Esophagus (tissue), 2 donors: ENCODE data around the gene TRIM9. TPM values are rescaled to one million over a fixed set of nuclear protein-coding genes. Genes with fewer than 3 reads are reported as not detected.

Experiments used
- H3K27ac ChIP-seq, 2 donors: one replicate each; pipeline ENCODE4 v1.5.1; 2013; ENCODE audit warnings: low read depth in 2 of 2, mild to moderate bottlenecking in 2 of 2, inconsistent platforms in 1 of 2, low read length in 1 of 2, moderate library complexity in 1 of 2
- H3K27me3 ChIP-seq, 2 donors: one replicate each; pipeline ENCODE4 v1.6.1; 2013; ENCODE audit warnings: low read length in 2 of 2, control low read depth in 1 of 2, mild to moderate bottlenecking in 1 of 2; ENCODE audit not compliant: insufficient read depth in 2 of 2, control insufficient read depth in 1 of 2
- H3K36me3 ChIP-seq, 2 donors: one replicate each; pipeline ENCODE4 v1.6.1; 2013; ENCODE audit warnings: low read length in 1 of 2; ENCODE audit not compliant: control insufficient read depth in 2 of 2, insufficient read depth in 2 of 2
- H3K4me1 ChIP-seq, 2 donors: one replicate each; pipeline ENCODE4 v1.6.1; 2013; ENCODE audit warnings: low read length in 1 of 2; ENCODE audit not compliant: control insufficient read depth in 2 of 2, insufficient read depth in 2 of 2
- H3K4me3 ChIP-seq, 2 donors: one replicate each; pipeline ENCODE4 v1.5.1; 2013; ENCODE audit warnings: low read length in 2 of 2, mild to moderate bottlenecking in 2 of 2, low read depth in 1 of 2, moderate library complexity in 1 of 2
- H3K9me3 ChIP-seq, 2 donors: one replicate each; pipeline ENCODE4 v1.6.1; 2013; ENCODE audit warnings: mild to moderate bottlenecking in 2 of 2, low read depth in 1 of 2, low read length in 1 of 2, moderate library complexity in 1 of 2; ENCODE audit not compliant: control insufficient read depth in 2 of 2, insufficient read depth in 1 of 2
- WGBS, 2 donors: extraction: QIAGEN DNeasy Blood & Tissue Kit; methylation state at CpG; one replicate each; pipeline ENCODE4 v1.1.7; 2013; 5-methylcytosine and 5-hydroxymethylcytosine counted together
- polyA plus RNA-seq, 2 donors: library from polyadenylated mRNA; stranded (reverse); fragments of 200-250 nt; gene quantifications; one replicate each; pipeline ENCODE4 v1.2.3, GENCODE V29; 2013
- donor health status: healthy with polysubstance abuse.
- donor health status: Bipolar disorder and iron deficiency.

The TRIM9 gene
- polyA plus RNA-seq, 2 donors: 0.06 to 0.11 TPM

GRCh38 chr14:51082349-51082748, 12.6 kb downstream of the TRIM9 start:
- Histone ChIP-seq H3K9me3 (no peaks in the 10 kb centered on the region), H3K4me3 (no peak overlapping the region), H3K27ac (no peak overlapping the region), H3K36me3 (no peaks in the 10 kb centered on the region), H3K4me1 (no peaks in the 10 kb centered on the region), H3K27me3 (no peaks in the 10 kb centered on the region)
- WGBS, 2 donors: 81 to 89% methylated on average over 1 of the region's 1 CpG

GRCh38 chr14:51081712-51082111, 13.2 kb downstream of the TRIM9 start:
- 75 to 76% methylated on average over 3 of the region's 3 CpGs for WGBS, 2 donors
- H3K36me3 ChIP-seq: no peaks in the 10 kb centered on the region
- H3K27ac ChIP-seq: no peak overlapping the region
- no peaks in the 10 kb centered on the region for H3K27me3 ChIP-seq
- H3K9me3 ChIP-seq: no peaks in the 10 kb centered on the region
- H3K4me1 ChIP-seq: no peaks in the 10 kb centered on the region
- H3K4me3 ChIP-seq: no peak overlapping the region

GRCh38 chr14:51081209-51081608, 13.7 kb downstream of the TRIM9 start:
- Histone ChIP-seq H3K36me3 (no peaks in the 10 kb centered on the region), H3K27me3 (no peaks in the 10 kb centered on the region), H3K4me3 (no peak overlapping the region), H3K9me3 (no peaks in the 10 kb centered on the region), H3K4me1 (no peaks in the 10 kb centered on the region), H3K27ac (no peak overlapping the region)
- WGBS, 2 donors: 88 to 89% methylated on average over 4 of the region's 4 CpGs

- no peaks in the 10 kb centered on the region for H3K36me3 ChIP-seq
- no peak overlapping the region for H3K27ac ChIP-seq
- 47 to 62% methylated on average over 3 of the region's 3 CpGs for WGBS, 2 donors
- H3K4me3 ChIP-seq: no peak overlapping the region
- H3K27me3 ChIP-seq: no peaks in the 10 kb centered on the region
- H3K9me3 ChIP-seq: no peaks in the 10 kb centered on the region
- H3K4me1 ChIP-seq: no peaks in the 10 kb centered on the region
These were observed 14.3 kb downstream of the TRIM9 start for GRCh38 chr14:51080645-51081044.

GRCh38 chr14:51079489-51079888, 15.4 kb downstream of the TRIM9 start:
- no peaks in the 10 kb centered on the region for H3K27me3 ChIP-seq
- H3K9me3 ChIP-seq: no peaks in the 10 kb centered on the region
- no peak overlapping the region for H3K4me3 ChIP-seq
- WGBS, 2 donors: 25 to 36% methylated on average over 1 of the region's 1 CpG
- H3K4me1 ChIP-seq: no peaks in the 10 kb centered on the region
- no peaks in the 10 kb centered on the region for H3K36me3 ChIP-seq
- H3K27ac ChIP-seq: no peak overlapping the region

GRCh38 chr14:51079085-51079484, 15.8 kb downstream of the TRIM9 start:
- 46 to 51% methylated on average over 1 of the region's 1 CpG for WGBS, 2 donors
- H3K4me1 ChIP-seq: no peaks in the 10 kb centered on the region

GRCh38 chr14:51074701-51075385, 20.1 kb downstream of the TRIM9 start:
- no peak overlapping the region for H3K27ac ChIP-seq
- no peaks in the 10 kb centered on the region for H3K27me3 ChIP-seq
- no peak overlapping the region for H3K4me3 ChIP-seq
- WGBS, 2 donors: 95 to 97% methylated on average over 8 of the region's 8 CpGs
- no peaks in the 10 kb centered on the region for H3K9me3 ChIP-seq
- no peaks in the 10 kb centered on the region for H3K36me3 ChIP-seq
- H3K4me1 ChIP-seq: no peaks in the 10 kb centered on the region

More at GRCh38 chr14:51079085-51079484, 15.8 kb downstream of the TRIM9 start:
- H3K27ac ChIP-seq: no peak overlapping the region
- no peaks in the 10 kb centered on the region for H3K36me3 ChIP-seq
- no peak overlapping the region for H3K4me3 ChIP-seq
- no peaks in the 10 kb centered on the region for H3K9me3 ChIP-seq
- H3K27me3 ChIP-seq: no peaks in the 10 kb centered on the region

GRCh38 chr14:51073731-51074130, 21.2 kb downstream of the TRIM9 start:
- no peaks in the 10 kb centered on the region for H3K4me1 ChIP-seq
- H3K27ac ChIP-seq: no peak overlapping the region
- 46% methylated on average over 2 of the region's 2 CpGs for WGBS, 2 donors
- no peak overlapping the region for H3K4me3 ChIP-seq
- no peaks in the 10 kb centered on the region for H3K27me3 ChIP-seq
- no peaks in the 10 kb centered on the region for H3K9me3 ChIP-seq
- H3K36me3 ChIP-seq: no peaks in the 10 kb centered on the region

- Histone ChIP-seq H3K9me3 (no peaks in the 10 kb centered on the region), H3K36me3 (no peaks in the 10 kb centered on the region), H3K4me1 (no peaks in the 10 kb centered on the region), H3K27me3 (no peaks in the 10 kb centered on the region), H3K4me3 (no peak overlapping the region), H3K27ac (no peak overlapping the region)
These were observed 21.9 kb downstream of the TRIM9 start for GRCh38 chr14:51072976-51073375.

GRCh38 chr14:51071857-51072256, 23.0 kb downstream of the TRIM9 start:
- Histone ChIP-seq H3K27me3 (no peaks in the 10 kb centered on the region), H3K9me3 (no peaks in the 10 kb centered on the region), H3K36me3 (no peaks in the 10 kb centered on the region), H3K4me3 (no peak overlapping the region), H3K4me1 (no peaks in the 10 kb centered on the region), H3K27ac (no peak overlapping the region)
- WGBS, 2 donors: 47 to 62% methylated on average over 5 of the region's 5 CpGs
